Spinal cord (tissue), 10 donors: ENCODE data around the gene U2AF2. TPM values are rescaled to one million over a fixed set of nuclear protein-coding genes. Genes with fewer than 3 reads are reported as not detected.

Source experiments
- DNase-seq, 6 donors: peaks; one replicate each; pipeline versions ENCODE4 v3.0.0 to v3.0.0-alpha.2; 2013 to 2015; ENCODE audit warnings: low spot score in 6 of 6, low read depth in 4 of 6
- H3K27ac ChIP-seq: one replicate; pipeline ENCODE4 v1.5.1; 2013; ENCODE audit warnings: low read depth, low read length, control low read depth
- H3K27me3 ChIP-seq: one replicate; pipeline ENCODE4 v1.6.1; 2013; ENCODE audit warnings: low read length; ENCODE audit not compliant: control insufficient read depth, insufficient read depth
- H3K36me3 ChIP-seq: one replicate; pipeline ENCODE4 v1.6.1; 2013; ENCODE audit warnings: low read length; ENCODE audit not compliant: control insufficient read depth, insufficient read depth
- H3K4me1 ChIP-seq: one replicate; pipeline ENCODE4 v1.6.1; 2013; ENCODE audit warnings: low read length; ENCODE audit not compliant: control insufficient read depth, insufficient read depth
- H3K4me3 ChIP-seq: one replicate; pipeline ENCODE4 v1.5.1; 2013; ENCODE audit warnings: low read depth, low read length, control low read depth
- H3K9me3 ChIP-seq: one replicate; pipeline ENCODE4 v1.6.1; 2013; ENCODE audit warnings: low read length; ENCODE audit not compliant: control insufficient read depth, insufficient read depth
- WGBS: methylation state at CpG from one replicate; pipeline ENCODE4 v1.1.5; 2013; ENCODE audit warnings: missing lambda C conversion rate; ENCODE audit not compliant: insufficient coverage; 5-methylcytosine and 5-hydroxymethylcytosine counted together
- polyA plus RNA-seq, 2 donors: library from polyadenylated mRNA; unstranded; fragments of 120-200 nt; gene quantifications; one replicate each; pipeline ENCODE4 v1.2.1, GENCODE V29; 2013; ENCODE audit not compliant: insufficient read length in 2 of 2
- total RNA-seq, 2 donors: library from RNA; depleted of rRNA in 1 of 2; stranded (reverse); fragments of 120-200 nt in 1 of 2; fragments of >200 nt in 1 of 2; gene quantifications; one replicate each; pipeline versions ENCODE4 v1.2.3 to v1.2.4, GENCODE V29; 2013 to 2014
- donor health status: healthy.

U2AF2 gene
- total and polyA plus RNA-seq, 4 donors: 60.7 to 207 (median 161) TPM

DNA sequence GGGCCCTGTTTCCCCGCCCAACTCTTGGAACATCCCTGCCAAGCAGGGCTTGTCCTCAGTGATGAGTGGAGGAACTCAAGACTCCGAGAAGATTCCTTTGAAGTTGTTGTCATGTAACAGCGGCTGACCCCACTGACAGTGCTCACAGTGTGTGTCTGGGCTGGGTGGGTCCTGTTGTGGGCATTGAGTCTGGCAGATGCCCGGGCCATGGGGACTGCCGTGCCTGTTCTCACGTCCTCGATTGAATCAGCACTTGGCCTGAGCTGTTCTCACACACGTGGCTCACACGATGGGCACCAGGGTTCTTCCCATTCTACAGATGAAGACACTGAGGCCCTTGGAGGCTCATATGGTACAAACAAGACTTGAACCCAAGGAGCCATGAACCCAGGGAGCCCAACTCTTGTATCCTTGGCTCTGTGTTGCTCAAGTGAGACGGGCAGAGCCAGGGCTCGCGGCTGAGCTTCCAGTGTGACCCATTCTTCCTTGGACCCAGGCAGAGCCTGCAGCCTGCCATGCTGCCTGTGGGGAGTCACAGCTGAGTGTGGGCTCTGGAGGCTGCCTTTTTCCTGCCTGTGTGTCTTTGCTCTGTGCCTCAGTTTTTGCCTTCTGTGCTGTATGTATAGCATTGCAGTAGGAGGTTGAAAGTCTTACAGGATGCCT lies 11.6 kb downstream of the U2AF2 start:
- 90% methylated on average over 12 of the region's 12 CpGs for WGBS
- H3K4me3 ChIP-seq: no peak overlapping the region
- no peaks in the 10 kb centered on the region for H3K9me3 ChIP-seq
- H3K27me3 ChIP-seq: no peaks in the 10 kb centered on the region
- no peak for DNase-seq
- H3K4me1 ChIP-seq: peaks cover 2% of the 10 kb centered on the region
- H3K27ac ChIP-seq: no peak overlapping the region
- peaks cover 94% of the 10 kb centered on the region for H3K36me3 ChIP-seq

GRCh38 chr19:55667006-55667381 lies 12.2 kb downstream of the U2AF2 start:
- Histone ChIP-seq H3K27me3 (no peaks in the 10 kb centered on the region), H3K9me3 (no peaks in the 10 kb centered on the region), H3K36me3 (peaks cover 94% of the 10 kb centered on the region), H3K4me1 (peaks cover 3% of the 10 kb centered on the region), H3K4me3 (no peak overlapping the region), H3K27ac (no peak overlapping the region)
- WGBS: 93% methylated on average over 3 of the region's 4 CpGs
- DNase-seq: no peak

DNA sequence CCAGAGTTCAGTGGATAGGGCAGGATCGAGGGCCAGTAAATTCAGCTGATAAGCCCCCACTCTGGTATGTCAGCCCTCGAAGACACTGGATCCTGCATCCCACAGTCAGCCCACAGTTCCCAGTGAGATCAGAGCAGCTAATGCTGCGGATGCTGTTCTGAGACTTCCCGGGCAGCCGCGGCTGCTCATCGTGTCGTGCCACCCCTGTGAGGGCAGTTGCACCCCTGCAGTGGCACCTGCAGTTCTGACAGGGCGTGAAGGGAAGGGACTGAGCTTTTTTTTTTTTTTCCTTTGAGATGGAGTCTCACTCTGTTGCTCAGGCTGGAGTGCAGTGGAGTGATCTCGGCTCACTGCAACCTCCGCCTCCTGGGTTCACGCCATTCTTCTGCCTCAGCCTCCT lies 12.7 kb downstream of the U2AF2 start:
- H3K27me3 ChIP-seq: no peaks in the 10 kb centered on the region
- no peak overlapping the region for H3K27ac ChIP-seq
- no peaks in the 10 kb centered on the region for H3K9me3 ChIP-seq
- peaks cover 3% of the 10 kb centered on the region for H3K4me1 ChIP-seq
- WGBS: 89% methylated on average over 10 of the region's 12 CpGs
- H3K4me3 ChIP-seq: no peak overlapping the region
- no peak for DNase-seq
- H3K36me3 ChIP-seq: peaks cover 89% of the 10 kb centered on the region

GRCh38 chr19:55667958-55668357 lies 13.1 kb downstream of the U2AF2 start:
- DNase-seq: no peak

GRCh38 chr19:55668603-55669348 lies 13.9 kb downstream of the U2AF2 start:
- 89% methylated on average over 21 of the region's 30 CpGs for WGBS
- no peaks in the 10 kb centered on the region for H3K9me3 ChIP-seq
- no peak overlapping the region for H3K27ac ChIP-seq
- H3K4me3 ChIP-seq: no peak overlapping the region
- H3K4me1 ChIP-seq: peaks cover 6% of the 10 kb centered on the region
- no peaks in the 10 kb centered on the region for H3K27me3 ChIP-seq
- no peak for DNase-seq
- peaks cover 83% of the 10 kb centered on the region for H3K36me3 ChIP-seq

More at GRCh38 chr19:55667958-55668357, 13.1 kb downstream of the U2AF2 start:
- H3K4me1 ChIP-seq: peaks cover 3% of the 10 kb centered on the region
- H3K27ac ChIP-seq: no peak overlapping the region
- peaks cover 87% of the 10 kb centered on the region for H3K36me3 ChIP-seq
- H3K9me3 ChIP-seq: no peaks in the 10 kb centered on the region
- no peak overlapping the region for H3K4me3 ChIP-seq
- 93% methylated on average over 11 of the region's 11 CpGs for WGBS
- no peaks in the 10 kb centered on the region for H3K27me3 ChIP-seq

DNA sequence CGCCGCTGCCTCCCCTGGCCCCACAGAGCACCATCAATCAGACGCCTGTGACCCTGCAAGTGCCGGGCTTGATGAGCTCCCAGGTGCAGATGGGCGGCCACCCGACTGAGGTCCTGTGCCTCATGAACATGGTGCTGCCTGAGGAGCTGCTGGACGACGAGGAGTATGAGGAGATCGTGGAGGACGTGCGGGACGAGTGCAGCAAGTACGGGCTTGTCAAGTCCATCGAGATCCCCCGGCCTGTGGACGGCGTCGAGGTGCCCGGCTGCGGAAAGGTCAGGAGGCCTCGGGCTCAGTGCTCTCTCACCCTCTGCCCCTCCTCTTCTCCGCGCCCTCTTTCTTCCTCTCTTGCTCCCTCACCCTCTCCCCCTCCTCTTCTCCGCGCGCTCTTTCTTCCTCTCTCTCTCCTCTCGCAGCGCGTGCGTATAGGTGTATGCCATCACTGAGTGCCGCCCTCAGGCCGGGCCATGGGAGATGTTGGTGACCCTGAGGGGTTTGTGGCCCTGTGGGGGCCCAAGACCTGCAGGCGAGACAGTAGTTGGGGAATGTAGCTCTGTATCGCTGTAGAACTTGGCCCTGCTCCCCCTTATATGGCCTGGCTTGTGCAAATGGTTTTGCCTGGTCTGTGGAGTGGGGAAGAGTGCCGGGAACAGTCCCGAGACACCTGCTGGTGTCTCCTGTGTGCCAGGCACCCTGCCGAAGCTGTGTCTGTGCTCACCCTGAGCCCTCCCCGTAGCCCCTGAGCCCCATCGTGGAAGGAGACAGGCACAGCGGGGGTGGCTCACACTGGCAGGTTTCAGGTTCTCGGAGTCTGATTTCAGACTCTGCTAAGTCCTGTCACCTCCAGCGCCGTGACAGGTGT lies 14.8 kb downstream of the U2AF2 start:
- Histone ChIP-seq H3K4me1 (peaks cover 13% of the 10 kb centered on the region), H3K36me3 (peaks cover 82% of the 10 kb centered on the region), H3K27ac (no peak overlapping the region), H3K27me3 (no peaks in the 10 kb centered on the region), H3K4me3 (no peak overlapping the region), H3K9me3 (no peaks in the 10 kb centered on the region)
- no peak for DNase-seq
- 88% methylated on average over 33 of the region's 43 CpGs for WGBS

GRCh38 chr19:55670280-55671053 lies 15.6 kb downstream of the U2AF2 start:
- Histone ChIP-seq H3K4me3 (no peak overlapping the region), H3K9me3 (no peaks in the 10 kb centered on the region), H3K36me3 (peaks cover 81% of the 10 kb centered on the region), H3K27me3 (no peaks in the 10 kb centered on the region), H3K4me1 (peaks cover 13% of the 10 kb centered on the region), H3K27ac (no peak overlapping the region)
- 87% methylated on average over 22 of the region's 23 CpGs for WGBS
- DNase-seq: peak in 2 of 6 donors; percentile 22 to 45

GRCh38 chr19:55671054-55671378 lies 16.2 kb downstream of the U2AF2 start:
- Histone ChIP-seq H3K27ac (no peak overlapping the region), H3K27me3 (no peaks in the 10 kb centered on the region), H3K36me3 (peaks cover 76% of the 10 kb centered on the region), H3K9me3 (no peaks in the 10 kb centered on the region), H3K4me3 (no peak overlapping the region), H3K4me1 (peaks cover 17% of the 10 kb centered on the region)
- WGBS: 75% methylated on average over 2 of the region's 2 CpGs
- DNase-seq: no peak

GRCh38 chr19:55672418-55672817 lies 17.6 kb downstream of the U2AF2 start:
- Histone ChIP-seq H3K36me3 (peaks cover 66% of the 10 kb centered on the region), H3K9me3 (no peaks in the 10 kb centered on the region), H3K4me1 (peaks cover 25% of the 10 kb centered on the region), H3K27ac (no peak overlapping the region), H3K4me3 (no peak overlapping the region), H3K27me3 (no peaks in the 10 kb centered on the region)
- no peak for DNase-seq
- WGBS: 100% methylated on average over 1 of the region's 5 CpGs
